Testis (tissue), 3 donors: ENCODE data around the gene KIF2C. TPM values are rescaled to one million over a fixed set of nuclear protein-coding genes. Genes with fewer than 3 reads are reported as not detected.

ENCODE experiments used
- DNase-seq: peaks from one replicate; pipeline ENCODE4 v3.0.0-alpha.2; 2019
- H3K27ac ChIP-seq, 2 donors: fragments of 200-600 bp; sonication (generic); one replicate each; pipeline ENCODE4 v1.5.1; 2019
- H3K27me3 ChIP-seq: fragments of 200-600 bp; sonication (generic); one replicate; pipeline ENCODE4 v1.5.1; 2019
- H3K36me3 ChIP-seq: fragments of 200-600 bp; sonication (generic); one replicate; pipeline ENCODE4 v1.5.1; 2017; ENCODE audit warnings: low read depth; ENCODE audit errors: missing control alignments
- H3K4me1 ChIP-seq: fragments of 200-600 bp; sonication (generic); one replicate; pipeline ENCODE4 v1.5.1; 2019
- H3K4me3 ChIP-seq, 2 donors: fragments of 200-600 bp; sonication (generic); one replicate each; pipeline ENCODE4 v1.5.1; 2017 to 2019
- H3K9me3 ChIP-seq: fragments of 200-600 bp; sonication (generic); one replicate; pipeline ENCODE4 v1.5.1; 2017
- POLR2A ChIP-seq: fragments of 450-650 bp; IDR thresholded peaks from one replicate; pipeline ENCODE4 v1.6.1; 2017; ENCODE audit warnings: antibody characterized with exemption, mild to moderate bottlenecking, moderate library complexity
- WGBS, 2 donors: methylation state at CpG; one replicate each; pipeline ENCODE4 v1.1.5; 2018; 5-methylcytosine and 5-hydroxymethylcytosine counted together
- intact Hi-C: fragments of 100-400 bp; cut with DNase I; formaldehyde crosslinking; loops from one replicate; pipeline ENCODE4 v1.15.1; 2023; ENCODE audit warnings: low total_unique reads
- polyA plus RNA-seq: library from polyadenylated mRNA; stranded (reverse); fragments of 350-450 nt; fragmentation: Illumina TruSeq; extraction: RNeasy Lipid Tissue Mini Kit (QIAGEN cat#74804); gene quantifications from one replicate; pipeline ENCODE4 v1.2.3, GENCODE V29; 2014; ENCODE audit warnings: low read depth, low replicate concordance; ENCODE audit not compliant: insufficient read depth
- total RNA-seq, 2 donors: library from RNA; depleted of rRNA; stranded (reverse); fragments of >200 nt; gene quantifications; one replicate each; pipeline ENCODE4 v1.2.3, GENCODE V29; 2016
- TF ChIP-seq, protein P1 (sequence below), 3 experiments: fragments of 450-650 bp in 2 of 3; fragments of 200-600 bp in 1 of 3; sonication (generic) in 1 of 3; IDR thresholded peaks; one replicate each; pipeline ENCODE4 v1.5.1; 2016 to 2019; ENCODE audit warnings: antibody characterized with exemption in 3 of 3, mild to moderate bottlenecking in 2 of 3, moderate library complexity in 1 of 3

KIF2C gene
- total and polyA plus RNA-seq, 3 donors from 2014 or later = 53.5 to 167 (median 130) TPM

DNA sequence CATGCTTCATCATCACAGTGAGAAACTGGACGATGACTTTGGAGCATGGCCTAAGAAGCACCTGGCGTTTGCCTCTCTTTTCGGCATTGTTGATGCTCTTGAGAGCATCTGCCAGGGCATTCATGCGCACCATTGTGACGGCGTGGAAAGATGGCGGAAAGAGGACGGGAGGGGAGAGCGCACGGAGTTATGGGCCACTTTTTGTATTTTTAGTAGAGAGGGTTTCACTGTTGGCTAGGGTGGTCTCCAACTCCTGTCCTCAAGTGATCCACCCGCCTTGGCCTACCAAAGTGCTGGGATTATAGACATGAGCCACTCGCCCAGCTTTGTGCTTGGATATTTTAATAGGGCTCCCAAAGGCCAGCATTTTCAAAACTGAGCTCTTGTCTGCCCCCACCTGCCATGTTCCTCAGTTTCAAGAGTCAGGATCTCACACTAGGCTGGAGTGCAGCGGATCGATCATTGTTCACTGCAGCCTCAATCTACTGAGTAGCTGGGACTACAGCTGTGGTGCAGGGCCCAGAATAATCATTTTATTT lies 41.0 kb downstream of the KIF2C start:
- no peak overlapping the region for H3K27ac ChIP-seq
- WGBS, 2 donors = 86 to 88% methylated on average over 13 to 14 of the region's 14 CpGs

DNA sequence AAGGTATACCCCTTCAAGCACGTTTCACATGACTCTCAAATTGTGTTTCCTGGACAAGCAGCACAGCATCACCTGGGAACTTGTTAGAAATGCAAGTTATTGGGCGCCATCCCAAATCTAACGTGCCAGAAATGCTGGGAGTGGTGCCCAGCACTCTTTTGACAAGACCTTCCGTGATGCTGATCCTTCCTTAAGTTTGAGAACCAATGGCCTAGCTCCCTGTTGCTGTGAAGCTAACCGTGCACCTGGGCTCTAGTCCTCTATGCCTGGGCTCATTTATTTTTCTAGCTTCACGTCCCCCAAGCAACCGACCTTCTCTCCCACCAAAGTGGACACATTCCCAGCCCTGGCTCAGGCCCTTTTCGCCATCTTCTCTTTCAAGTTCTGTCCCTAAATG lies 44.1 kb downstream of the KIF2C start:
- intact Hi-C loops = no loop called here
- WGBS, 2 donors = 33 to 44% methylated on average over 8 of the region's 8 CpGs
- peaks cover 19% of the 10 kb centered on the region for H3K4me1 ChIP-seq
- DNase-seq = no peak
- H3K9me3 ChIP-seq = no peaks in the 10 kb centered on the region
- H3K36me3 ChIP-seq = no peaks in the 10 kb centered on the region
- H3K27ac ChIP-seq = peak overlapping the region in 1 of 2 donors; percentile 36
- TF ChIP-seq, protein P1, sequence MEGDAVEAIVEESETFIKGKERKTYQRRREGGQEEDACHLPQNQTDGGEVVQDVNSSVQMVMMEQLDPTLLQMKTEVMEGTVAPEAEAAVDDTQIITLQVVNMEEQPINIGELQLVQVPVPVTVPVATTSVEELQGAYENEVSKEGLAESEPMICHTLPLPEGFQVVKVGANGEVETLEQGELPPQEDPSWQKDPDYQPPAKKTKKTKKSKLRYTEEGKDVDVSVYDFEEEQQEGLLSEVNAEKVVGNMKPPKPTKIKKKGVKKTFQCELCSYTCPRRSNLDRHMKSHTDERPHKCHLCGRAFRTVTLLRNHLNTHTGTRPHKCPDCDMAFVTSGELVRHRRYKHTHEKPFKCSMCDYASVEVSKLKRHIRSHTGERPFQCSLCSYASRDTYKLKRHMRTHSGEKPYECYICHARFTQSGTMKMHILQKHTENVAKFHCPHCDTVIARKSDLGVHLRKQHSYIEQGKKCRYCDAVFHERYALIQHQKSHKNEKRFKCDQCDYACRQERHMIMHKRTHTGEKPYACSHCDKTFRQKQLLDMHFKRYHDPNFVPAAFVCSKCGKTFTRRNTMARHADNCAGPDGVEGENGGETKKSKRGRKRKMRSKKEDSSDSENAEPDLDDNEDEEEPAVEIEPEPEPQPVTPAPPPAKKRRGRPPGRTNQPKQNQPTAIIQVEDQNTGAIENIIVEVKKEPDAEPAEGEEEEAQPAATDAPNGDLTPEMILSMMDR (IDR thresholded peaks at IDR 0.05) = no peak
- TF ChIP-seq POLR2A = no peak
- peak overlapping the region; percentile 49 to 63 for H3K4me3 ChIP-seq
- no peaks in the 10 kb centered on the region for H3K27me3 ChIP-seq

More for the DNA sequence above, 41.0 kb downstream of the KIF2C start:
- no peak overlapping the region for H3K4me3 ChIP-seq
- no peaks in the 10 kb centered on the region for H3K36me3 ChIP-seq
- TF ChIP-seq, protein P1 (IDR thresholded peaks at IDR 0.05) = no peak
- no peak for TF ChIP-seq POLR2A
- DNase-seq = no peak
- no peaks in the 10 kb centered on the region for H3K27me3 ChIP-seq
- intact Hi-C loops = no loop called here
- no peaks in the 10 kb centered on the region for H3K9me3 ChIP-seq
- H3K4me1 ChIP-seq = peaks cover 28% of the 10 kb centered on the region

DNA sequence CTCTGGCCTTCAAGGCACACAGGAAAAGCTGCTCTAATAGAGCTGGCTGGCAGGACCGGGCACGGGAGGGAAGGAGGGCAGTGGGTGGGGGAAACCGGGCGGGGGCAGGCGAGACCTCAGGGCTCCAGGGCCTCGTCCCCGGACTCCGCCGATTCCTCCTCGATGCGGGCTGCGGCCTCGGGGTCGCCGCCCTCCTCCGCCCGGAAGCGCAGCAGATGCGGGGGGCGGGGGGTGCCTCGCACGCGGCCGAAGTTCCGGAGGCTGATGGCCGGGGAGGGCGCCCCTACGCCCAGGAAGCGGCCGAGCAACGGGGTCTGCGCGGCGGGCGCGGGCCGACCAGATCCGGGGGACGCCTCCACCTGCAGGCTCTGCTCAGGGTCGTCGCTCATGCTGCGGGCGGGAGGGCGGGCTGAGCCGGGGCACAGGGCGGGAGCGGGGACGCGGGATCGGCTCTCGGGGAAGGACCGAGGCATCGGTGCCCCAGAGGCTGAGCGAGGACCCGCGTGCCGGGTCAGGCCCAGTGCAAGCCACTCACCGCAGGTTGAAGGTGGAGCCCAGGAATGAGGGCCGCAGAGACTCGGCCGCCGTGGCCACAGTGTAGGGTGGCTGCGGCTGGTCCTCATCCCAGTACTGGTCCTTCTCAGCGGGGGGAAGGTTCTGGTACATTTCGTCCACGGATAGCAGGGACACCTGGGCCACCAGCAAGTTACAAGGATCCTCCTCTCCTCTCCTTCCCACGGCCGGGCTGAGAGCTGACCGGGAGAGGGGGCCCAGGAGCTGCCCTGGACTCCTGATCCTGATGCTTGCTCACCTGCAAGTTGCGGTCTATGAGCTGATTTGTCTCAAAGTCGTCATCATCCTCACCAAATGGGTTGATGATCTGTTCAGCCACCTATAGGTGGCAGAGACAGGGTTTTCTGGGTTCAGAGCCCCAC lies 44.7 kb downstream of the KIF2C start:
- H3K4me3 ChIP-seq = peak overlapping the region; percentile 49 to 63
- no peaks in the 10 kb centered on the region for H3K9me3 ChIP-seq
- WGBS, 2 donors = 6 to 10% methylated on average over 6 to 50 of the region's 71 CpGs
- no peaks in the 10 kb centered on the region for H3K36me3 ChIP-seq
- TF ChIP-seq, protein P1 (IDR thresholded peaks at IDR 0.05) = no peak
- TF ChIP-seq POLR2A = no peak
- peak overlapping the region in 1 of 2 donors; percentile 36 for H3K27ac ChIP-seq
- DNase-seq = no peak
- intact Hi-C loops = no loop called here
- peaks cover 19% of the 10 kb centered on the region for H3K4me1 ChIP-seq
- H3K27me3 ChIP-seq = no peaks in the 10 kb centered on the region

DNA sequence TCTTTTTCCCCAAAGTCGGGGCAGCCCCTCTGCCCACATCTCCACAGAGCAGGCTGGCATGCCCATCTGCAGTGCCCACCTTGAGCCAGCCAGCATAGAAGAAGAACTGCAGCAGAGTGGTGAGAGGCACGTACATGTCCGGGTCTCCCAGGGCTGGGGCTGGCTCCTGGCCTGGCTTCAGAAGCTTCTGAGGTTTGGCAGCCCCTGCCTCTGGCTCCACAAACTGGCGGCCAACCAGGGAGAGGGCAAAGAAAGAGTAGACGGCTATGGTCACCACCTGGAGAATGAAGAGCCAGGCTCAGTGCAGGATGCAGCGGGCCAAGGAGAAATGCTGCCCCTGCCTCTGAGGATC lies 45.4 kb downstream of the KIF2C start:
- H3K4me1 ChIP-seq = peaks cover 19% of the 10 kb centered on the region
- no peak overlapping the region for H3K4me3 ChIP-seq
- TF ChIP-seq, protein P1 (IDR thresholded peaks at IDR 0.05) = no peak
- no peak for TF ChIP-seq POLR2A
- DNase-seq = no peak
- H3K27ac ChIP-seq = no peak overlapping the region
- WGBS, 2 donors = 79 to 82% methylated on average over 6 of the region's 6 CpGs
- no peaks in the 10 kb centered on the region for H3K27me3 ChIP-seq
- intact Hi-C loops = no loop called here
- no peaks in the 10 kb centered on the region for H3K36me3 ChIP-seq
- H3K9me3 ChIP-seq = no peaks in the 10 kb centered on the region
